Stimulated activated naive CD4-positive, alpha-beta T cell (primary cell): ENCODE data around the gene CEACAM19.
A peak's percentile ranks its signal among the peaks of the same experiment; 100 is the strongest.

Experiments
- DNase-seq, 6 experiments: peaks; one replicate each; lab custom pipeline; 2025; lab: John Stamatoyannopoulos, UW

Gene CEACAM19

GRCh38 chr19:44723299-44723951 is 52.1 kb downstream of the CEACAM19 start:
- DNase-seq: no peak

DNA sequence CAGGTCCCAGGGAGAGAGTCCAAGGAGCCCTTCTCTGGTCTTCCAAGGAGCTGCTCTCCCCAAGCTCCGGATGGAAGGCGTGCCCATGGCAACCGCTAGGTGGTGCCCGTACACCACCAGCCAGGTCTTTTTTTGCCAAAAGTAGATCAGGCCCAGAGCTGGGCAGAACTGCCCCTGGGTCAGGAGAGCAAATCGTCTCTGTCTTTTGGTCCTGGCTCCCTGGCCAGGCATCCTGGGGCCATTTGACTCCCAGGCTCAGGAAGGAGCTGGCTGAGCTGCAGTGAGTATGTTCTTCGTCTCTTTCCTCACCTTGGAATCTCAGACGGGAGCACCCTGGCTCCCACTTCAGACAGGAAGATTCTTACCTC is 52.7 kb downstream of the CEACAM19 start:
- peak; percentile 34 to 80 (median 68) for DNase-seq

DNA sequence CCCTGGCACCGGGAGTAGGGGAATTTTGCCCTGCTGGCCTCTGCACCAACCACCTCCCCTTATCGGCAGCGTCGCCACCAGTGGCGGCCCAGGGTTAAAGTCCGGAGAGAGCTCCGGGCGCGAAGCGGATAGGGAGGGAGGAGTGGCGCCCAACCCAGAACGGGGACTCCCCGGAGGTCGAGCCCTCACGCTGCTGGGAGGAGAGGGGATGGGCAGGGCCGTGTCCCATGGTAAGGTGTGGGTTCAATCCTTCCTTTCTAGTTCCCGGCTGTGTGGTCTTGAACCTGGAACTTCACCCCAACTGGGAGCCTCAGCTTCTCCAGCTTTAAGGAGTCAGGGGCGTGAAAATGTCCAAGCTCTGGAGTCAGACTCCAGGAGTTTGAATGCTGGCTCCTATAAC is 54.0 kb downstream of the CEACAM19 start:
- no peak for DNase-seq

- DNase-seq: no peak
These were observed 54.4 kb downstream of the CEACAM19 start for GRCh38 chr19:44725684-44726083.

DNA sequence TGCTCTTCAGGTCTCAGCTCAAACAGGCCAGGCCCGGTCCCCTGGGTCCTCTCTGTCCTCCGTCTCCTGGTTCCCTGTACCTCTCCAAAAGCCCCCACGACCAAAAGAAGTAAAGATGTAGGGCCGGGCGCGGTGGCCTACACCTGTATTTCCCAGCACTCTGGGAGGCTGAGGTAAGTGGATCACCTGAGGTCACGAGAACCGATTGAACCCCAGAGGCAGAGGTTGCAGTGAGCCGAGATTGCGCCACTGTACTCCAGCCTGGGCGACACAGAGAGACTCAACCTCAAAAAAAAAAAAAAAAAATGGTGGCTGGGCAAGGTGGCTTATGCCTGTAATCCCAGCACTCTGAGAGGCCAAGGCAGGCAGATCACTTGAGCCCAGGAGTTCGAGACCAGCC is 55.2 kb downstream of the CEACAM19 start:
- no peak for DNase-seq

GRCh38 chr19:44728178-44728577 is 56.9 kb downstream of the CEACAM19 start:
- DNase-seq: no peak

GRCh38 chr19:44729516-44730033 is 58.3 kb downstream of the CEACAM19 start:
- DNase-seq: no peak

- no peak for DNase-seq
These were observed 59.8 kb downstream of the CEACAM19 start for GRCh38 chr19:44731081-44731480.

DNA sequence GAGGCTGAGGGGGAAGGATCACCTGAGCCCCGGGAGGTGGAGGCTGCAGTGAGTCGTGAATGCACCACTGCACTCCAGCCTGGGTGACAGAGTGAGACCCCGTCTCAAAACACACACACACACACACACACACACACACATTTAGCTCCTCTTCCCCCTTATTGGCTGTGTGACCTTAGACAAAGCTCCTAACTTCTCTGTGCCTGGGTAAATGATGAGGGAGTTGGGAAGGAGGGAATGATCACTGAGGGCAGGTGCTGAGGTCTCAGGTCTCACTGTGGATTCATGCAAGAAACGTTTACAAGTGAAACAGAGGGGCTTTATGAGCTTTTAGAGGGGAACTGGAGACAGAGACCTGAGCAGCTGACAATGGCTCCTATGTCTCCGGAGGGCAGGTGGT is 60.3 kb downstream of the CEACAM19 start:
- DNase-seq: no peak

- no peak for DNase-seq
These were observed 61.1 kb downstream of the CEACAM19 start for GRCh38 chr19:44732235-44733014.
